Measurements from ENCODE around the gene UTP11.

GRCh38 chr1:38050397-38051078, 38.0 kb downstream of the UTP11 start:
- TF ChIP-seq CTCF (conservative IDR thresholded peaks at IDR 0.05) (no peak), ZFX (IDR thresholded peaks at IDR 0.05) (no peak)
